ENCODE measurements around the gene PLXDC2. TPM values are rescaled to one million over a fixed set of nuclear protein-coding genes. Genes with fewer than 3 reads are reported as not detected.

Gene PLXDC2
- total RNA-seq, 1 donor from 2014 or later = 1.3 TPM

DNA sequence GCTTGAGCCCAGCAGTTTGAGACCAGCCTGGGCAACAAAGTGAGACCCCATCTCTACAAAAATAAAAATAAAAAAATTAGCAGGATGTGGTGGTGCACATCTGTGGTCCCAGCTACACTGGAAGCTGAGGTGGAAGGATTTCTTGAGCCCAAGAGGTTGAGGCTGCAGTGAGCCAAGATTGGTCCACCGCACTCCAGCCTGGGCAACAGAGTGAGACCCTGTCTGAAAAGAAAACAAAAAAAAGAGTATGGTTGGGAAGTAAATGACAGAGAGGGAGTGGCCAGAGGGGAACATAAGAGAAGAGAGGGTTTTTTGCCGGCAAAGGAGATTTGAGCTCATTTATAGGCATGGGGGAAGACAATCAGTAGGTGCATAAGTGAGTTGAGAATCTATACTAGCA lies 19.7 kb downstream of the PLXDC2 start:
- TF ChIP-seq, protein P1, sequence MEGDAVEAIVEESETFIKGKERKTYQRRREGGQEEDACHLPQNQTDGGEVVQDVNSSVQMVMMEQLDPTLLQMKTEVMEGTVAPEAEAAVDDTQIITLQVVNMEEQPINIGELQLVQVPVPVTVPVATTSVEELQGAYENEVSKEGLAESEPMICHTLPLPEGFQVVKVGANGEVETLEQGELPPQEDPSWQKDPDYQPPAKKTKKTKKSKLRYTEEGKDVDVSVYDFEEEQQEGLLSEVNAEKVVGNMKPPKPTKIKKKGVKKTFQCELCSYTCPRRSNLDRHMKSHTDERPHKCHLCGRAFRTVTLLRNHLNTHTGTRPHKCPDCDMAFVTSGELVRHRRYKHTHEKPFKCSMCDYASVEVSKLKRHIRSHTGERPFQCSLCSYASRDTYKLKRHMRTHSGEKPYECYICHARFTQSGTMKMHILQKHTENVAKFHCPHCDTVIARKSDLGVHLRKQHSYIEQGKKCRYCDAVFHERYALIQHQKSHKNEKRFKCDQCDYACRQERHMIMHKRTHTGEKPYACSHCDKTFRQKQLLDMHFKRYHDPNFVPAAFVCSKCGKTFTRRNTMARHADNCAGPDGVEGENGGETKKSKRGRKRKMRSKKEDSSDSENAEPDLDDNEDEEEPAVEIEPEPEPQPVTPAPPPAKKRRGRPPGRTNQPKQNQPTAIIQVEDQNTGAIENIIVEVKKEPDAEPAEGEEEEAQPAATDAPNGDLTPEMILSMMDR (IDR thresholded peaks at IDR 0.05; ENCODE audit: insufficient read depth, low read length, severe bottlenecking) = no peak
- FAIRE-seq = no peak
- no peaks in the 10 kb centered on the region for H3K27me3 ChIP-seq (ENCODE audit: control insufficient read depth, insufficient read depth, low read length)

DNA sequence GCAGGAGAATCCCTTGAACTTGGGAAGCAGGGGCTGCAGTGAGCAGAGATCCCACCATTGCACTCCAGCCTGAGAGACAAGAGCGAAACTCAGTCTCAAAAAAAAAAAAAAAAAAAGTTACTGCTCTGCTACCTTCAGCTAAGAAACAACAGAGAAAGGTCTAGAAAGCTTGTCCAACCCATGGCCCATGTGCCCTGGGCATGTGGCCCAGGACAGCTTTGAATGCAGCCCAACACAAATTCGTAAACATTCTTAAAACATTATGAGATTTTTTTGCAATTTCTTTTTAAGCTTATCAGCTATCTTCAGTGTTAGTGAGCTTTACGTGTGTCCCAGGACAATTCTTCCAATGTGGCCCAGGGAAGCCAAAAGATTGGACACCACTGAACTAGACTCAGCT lies 22.9 kb downstream of the PLXDC2 start:
- DNase-seq (ENCODE audit: low read depth) (no peak), FAIRE-seq (no peak)
- no peaks in the 10 kb centered on the region for H3K36me3 ChIP-seq (ENCODE audit: control insufficient read depth, insufficient read depth, low read length)
- H3K4me3 ChIP-seq (ENCODE audit: low read depth, low read length) = no peak overlapping the region
- TF ChIP-seq, protein P1 (IDR thresholded peaks at IDR 0.05; ENCODE audit: insufficient read depth, low read length, severe bottlenecking) = no peak
- H3K27me3 ChIP-seq (ENCODE audit: control insufficient read depth, insufficient read depth, low read length) = no peaks in the 10 kb centered on the region

More for the DNA sequence above, 19.7 kb downstream of the PLXDC2 start:
- no peak for DNase-seq (ENCODE audit: low read depth)
- H3K36me3 ChIP-seq (ENCODE audit: control insufficient read depth, insufficient read depth, low read length) = no peaks in the 10 kb centered on the region
- H3K4me3 ChIP-seq (ENCODE audit: low read depth, low read length) = no peak overlapping the region

DNA sequence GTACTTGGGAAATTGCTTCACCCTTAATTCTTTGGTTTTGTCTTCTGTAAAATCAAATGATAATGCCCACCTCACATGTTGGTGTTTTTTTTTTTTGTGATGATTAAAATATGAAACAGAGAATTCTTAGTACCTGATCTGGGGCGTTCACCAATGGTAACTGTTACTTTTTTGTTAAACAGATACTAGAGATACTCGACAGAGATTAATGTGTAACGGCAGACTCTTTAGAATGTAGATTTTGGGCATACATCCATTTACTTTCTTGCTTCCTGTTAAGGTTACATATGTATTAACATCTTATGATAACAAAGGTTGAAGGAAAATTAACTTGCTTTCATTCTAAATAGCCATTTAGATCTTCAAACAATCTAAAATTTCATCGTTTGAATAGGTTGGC lies 23.3 kb downstream of the PLXDC2 start:
- Histone ChIP-seq H3K4me3 (ENCODE audit: low read depth, low read length) (no peak overlapping the region), H3K27me3 (ENCODE audit: control insufficient read depth, insufficient read depth, low read length) (no peaks in the 10 kb centered on the region), H3K36me3 (ENCODE audit: control insufficient read depth, insufficient read depth, low read length) (no peaks in the 10 kb centered on the region)
- TF ChIP-seq, protein P1 (IDR thresholded peaks at IDR 0.05; ENCODE audit: insufficient read depth, low read length, severe bottlenecking) = no peak
- FAIRE-seq (no peak), DNase-seq (ENCODE audit: low read depth) (no peak)

DNA sequence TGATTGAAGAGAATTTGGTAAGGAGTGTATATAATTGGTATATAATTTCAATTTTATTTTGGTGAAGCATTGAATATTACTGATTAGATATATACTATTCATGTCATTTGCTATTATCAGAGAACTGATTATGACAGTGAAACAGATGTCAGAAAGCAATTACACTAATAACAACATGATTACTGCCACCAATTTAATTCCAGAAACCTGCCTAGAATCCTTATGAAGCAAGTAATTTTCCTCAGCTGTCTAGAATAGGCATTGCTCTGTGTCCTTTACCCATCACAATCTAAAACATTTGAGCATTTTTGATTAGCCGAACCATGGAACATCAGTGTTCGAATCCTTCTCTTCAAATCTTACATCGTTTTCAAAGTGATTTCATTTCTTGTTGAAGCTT lies 24.5 kb downstream of the PLXDC2 start:
- no peak overlapping the region for H3K4me3 ChIP-seq (ENCODE audit: low read depth, low read length)
- no peaks in the 10 kb centered on the region for H3K27me3 ChIP-seq (ENCODE audit: control insufficient read depth, insufficient read depth, low read length)
- FAIRE-seq (no peak), DNase-seq (ENCODE audit: low read depth) (no peak)
- TF ChIP-seq, protein P1 (IDR thresholded peaks at IDR 0.05; ENCODE audit: insufficient read depth, low read length, severe bottlenecking) = no peak
- no peaks in the 10 kb centered on the region for H3K36me3 ChIP-seq (ENCODE audit: control insufficient read depth, insufficient read depth, low read length)

DNA sequence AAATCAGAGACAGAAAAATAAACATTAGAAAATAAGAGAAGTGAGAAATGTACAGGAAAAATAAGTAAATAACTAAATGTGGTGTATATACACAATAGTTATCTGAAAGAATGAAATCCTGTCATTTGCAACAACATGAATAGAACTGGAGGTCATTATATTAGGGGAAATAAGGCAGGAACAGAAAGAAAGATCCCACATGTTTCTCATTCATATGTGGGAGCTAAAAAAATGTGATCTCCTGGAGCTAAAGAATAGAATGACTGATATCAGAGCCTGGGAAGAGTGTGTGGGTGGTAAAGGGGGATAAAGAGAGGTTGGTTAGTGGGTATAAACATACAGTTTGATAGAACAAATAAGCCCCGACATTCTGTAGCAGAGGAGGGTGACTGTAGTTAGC lies 27.3 kb downstream of the PLXDC2 start:
- no peak overlapping the region for H3K4me3 ChIP-seq (ENCODE audit: low read depth, low read length)
- TF ChIP-seq, protein P1 (IDR thresholded peaks at IDR 0.05; ENCODE audit: insufficient read depth, low read length, severe bottlenecking) = no peak
- H3K27me3 ChIP-seq (ENCODE audit: control insufficient read depth, insufficient read depth, low read length) = no peaks in the 10 kb centered on the region

More for the DNA sequence above, 27.3 kb downstream of the PLXDC2 start:
- H3K36me3 ChIP-seq (ENCODE audit: control insufficient read depth, insufficient read depth, low read length) = no peaks in the 10 kb centered on the region
- DNase-seq (ENCODE audit: low read depth) (no peak), FAIRE-seq (no peak)
